ENCODE data around the gene ANKRD37.

The ANKRD37 gene, protein sequence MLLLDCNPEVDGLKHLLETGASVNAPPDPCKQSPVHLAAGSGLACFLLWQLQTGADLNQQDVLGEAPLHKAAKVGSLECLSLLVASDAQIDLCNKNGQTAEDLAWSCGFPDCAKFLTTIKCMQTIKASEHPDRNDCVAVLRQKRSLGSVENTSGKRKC

DNA sequence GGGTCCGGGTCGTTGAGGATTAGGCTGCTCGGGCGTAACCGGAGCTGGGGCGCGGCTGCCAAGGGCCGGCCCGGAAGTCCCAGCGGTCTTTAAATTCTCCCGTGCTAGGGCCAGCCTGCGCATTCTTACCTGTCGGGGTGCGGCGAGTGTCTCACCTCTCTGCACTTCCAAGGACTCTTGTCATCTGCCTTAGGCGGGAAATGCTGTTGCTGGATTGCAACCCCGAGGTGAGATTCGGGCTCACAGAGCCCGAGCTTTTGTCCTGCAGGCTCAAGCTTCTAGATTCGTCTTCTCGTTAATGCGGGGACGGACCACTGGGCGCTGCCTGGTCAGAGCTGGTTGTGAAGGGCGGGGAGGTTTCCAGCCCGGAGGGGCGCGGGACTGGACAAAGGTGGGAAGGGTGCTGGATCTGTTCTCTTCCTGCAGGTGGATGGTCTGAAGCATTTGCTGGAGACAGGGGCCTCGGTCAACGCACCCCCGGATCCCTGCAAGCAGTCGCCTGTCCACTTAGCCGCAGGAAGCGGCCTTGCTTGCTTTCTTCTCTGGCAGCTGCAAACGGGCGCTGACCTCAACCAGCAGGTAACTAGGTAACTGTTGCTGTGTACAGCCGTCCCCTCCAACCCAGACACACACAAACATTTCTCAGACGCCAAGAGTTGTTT lies at the start of gene ANKRD37:
Gene ANKRD37 (plus strand): TSS at position 118 of the 662 bp plus-strand sequence. CDS start 83 bp downstream, at position 201.
- peak within 1 kb of the TSS; percentile 93 for H3K27ac ChIP-seq
- TF ChIP-seq ZFX (IDR thresholded peaks at IDR 0.05; ENCODE audit: borderline replicate concordance) = no peak
- TF ChIP-seq, protein P1, sequence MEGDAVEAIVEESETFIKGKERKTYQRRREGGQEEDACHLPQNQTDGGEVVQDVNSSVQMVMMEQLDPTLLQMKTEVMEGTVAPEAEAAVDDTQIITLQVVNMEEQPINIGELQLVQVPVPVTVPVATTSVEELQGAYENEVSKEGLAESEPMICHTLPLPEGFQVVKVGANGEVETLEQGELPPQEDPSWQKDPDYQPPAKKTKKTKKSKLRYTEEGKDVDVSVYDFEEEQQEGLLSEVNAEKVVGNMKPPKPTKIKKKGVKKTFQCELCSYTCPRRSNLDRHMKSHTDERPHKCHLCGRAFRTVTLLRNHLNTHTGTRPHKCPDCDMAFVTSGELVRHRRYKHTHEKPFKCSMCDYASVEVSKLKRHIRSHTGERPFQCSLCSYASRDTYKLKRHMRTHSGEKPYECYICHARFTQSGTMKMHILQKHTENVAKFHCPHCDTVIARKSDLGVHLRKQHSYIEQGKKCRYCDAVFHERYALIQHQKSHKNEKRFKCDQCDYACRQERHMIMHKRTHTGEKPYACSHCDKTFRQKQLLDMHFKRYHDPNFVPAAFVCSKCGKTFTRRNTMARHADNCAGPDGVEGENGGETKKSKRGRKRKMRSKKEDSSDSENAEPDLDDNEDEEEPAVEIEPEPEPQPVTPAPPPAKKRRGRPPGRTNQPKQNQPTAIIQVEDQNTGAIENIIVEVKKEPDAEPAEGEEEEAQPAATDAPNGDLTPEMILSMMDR (IDR thresholded peaks at IDR 0.05) = no peak

DNA sequence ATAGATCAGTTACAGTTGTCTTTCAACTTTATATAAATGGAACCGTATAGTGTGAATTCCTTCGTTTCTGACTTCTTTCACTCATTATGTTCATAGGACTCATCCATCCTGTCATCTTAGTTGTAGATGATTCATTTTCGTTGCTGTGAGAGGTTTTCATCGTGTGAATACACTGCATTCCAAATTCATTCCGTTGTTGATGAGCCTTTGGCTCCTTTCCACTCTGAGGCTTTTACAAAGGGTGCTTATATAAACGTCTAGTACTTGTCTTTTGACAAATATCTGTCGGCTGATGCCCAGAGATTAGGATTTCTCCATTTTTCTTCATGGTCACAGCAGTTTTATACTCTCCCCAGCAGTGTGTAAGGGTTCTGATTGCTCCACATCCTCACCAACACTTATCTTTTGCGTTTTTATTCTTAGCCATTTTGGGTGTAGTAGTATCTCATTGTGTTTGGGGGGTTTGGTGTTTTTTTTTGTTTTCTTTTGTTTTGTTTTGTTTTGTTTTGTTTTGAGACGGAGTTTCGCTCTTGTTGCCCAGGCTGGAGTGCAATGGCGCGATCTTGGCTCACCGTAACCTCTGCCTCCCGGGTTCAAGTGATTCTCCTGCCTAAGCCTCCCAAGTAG lies 49.6 kb upstream of the ANKRD37 start:
- TF ChIP-seq ZFX (IDR thresholded peaks at IDR 0.05; ENCODE audit: borderline replicate concordance) = no peak
- TF ChIP-seq, protein P1 (IDR thresholded peaks at IDR 0.05) = no peak
- H3K27ac ChIP-seq = no peak overlapping the region

DNA sequence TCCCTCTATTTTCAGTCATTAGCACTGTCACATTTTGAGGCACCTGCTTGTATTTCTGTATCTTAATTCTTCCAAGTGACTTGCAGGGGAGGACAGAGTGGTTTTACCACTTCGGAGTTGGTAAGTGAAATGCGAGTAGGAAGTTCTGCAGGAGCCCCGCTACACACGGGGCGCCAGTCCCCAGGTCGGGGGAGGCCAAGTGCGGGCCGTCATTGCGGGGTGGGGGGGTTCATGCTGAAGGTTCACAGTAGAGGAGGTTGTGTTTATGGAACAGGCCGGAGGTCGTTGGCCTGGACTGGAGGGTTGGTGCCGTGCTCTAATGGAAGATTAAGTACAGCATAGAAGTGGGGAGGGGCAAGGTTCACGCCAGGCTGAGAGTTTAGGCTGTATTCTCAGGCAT lies 45.0 kb upstream of the ANKRD37 start:
- H3K27ac ChIP-seq = no peak overlapping the region
- TF ChIP-seq, protein P1 (IDR thresholded peaks at IDR 0.05) = no peak
- TF ChIP-seq ZFX (IDR thresholded peaks at IDR 0.05; ENCODE audit: borderline replicate concordance) = no peak

DNA sequence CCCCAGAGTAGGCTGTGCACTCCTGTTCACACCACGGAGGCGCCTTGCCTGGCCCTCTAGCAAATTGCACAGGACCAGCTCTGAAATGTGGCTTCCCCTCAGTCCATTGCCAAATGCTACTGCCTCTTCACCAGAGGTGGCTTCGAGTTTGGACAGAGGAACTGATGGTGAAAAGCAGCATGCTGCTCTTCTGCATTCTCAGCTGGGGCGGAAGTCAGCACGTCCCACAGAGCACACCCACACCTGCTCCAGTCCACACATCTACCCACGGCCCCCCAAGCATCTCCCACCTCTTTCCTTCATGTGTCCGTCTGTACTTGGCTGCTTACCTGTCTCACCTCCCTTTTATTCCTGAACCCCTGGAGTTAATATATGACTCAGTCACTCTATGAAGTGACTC lies 44.4 kb upstream of the ANKRD37 start:
- TF ChIP-seq, protein P1 (IDR thresholded peaks at IDR 0.05) = no peak
- no peak for TF ChIP-seq ZFX (IDR thresholded peaks at IDR 0.05; ENCODE audit: borderline replicate concordance)

DNA sequence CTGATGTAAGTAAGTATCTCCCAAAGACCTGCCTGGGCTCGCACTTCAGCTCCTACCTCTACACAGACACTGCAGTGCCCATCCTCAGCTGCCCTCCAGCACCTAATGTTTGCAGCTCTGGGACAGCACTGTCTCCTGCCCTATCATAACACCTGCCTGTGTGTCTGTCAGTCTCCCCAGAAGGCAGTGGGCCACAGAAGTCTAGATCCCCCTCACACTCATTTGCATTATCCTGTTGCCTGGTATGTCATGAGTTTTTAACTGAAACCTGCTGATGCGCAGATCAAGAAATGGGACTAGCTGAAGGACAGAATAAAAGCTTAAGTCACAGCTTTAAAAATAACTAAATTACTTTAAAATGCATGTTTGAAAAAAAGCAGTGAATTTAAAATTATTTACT lies 43.9 kb upstream of the ANKRD37 start:
- no peak overlapping the region for H3K27ac ChIP-seq
- TF ChIP-seq ZFX (IDR thresholded peaks at IDR 0.05; ENCODE audit: borderline replicate concordance) = no peak
- TF ChIP-seq, protein P1 (IDR thresholded peaks at IDR 0.05) = no peak

More for the DNA sequence above, 44.4 kb upstream of the ANKRD37 start:
- H3K27ac ChIP-seq = no peak overlapping the region

DNA sequence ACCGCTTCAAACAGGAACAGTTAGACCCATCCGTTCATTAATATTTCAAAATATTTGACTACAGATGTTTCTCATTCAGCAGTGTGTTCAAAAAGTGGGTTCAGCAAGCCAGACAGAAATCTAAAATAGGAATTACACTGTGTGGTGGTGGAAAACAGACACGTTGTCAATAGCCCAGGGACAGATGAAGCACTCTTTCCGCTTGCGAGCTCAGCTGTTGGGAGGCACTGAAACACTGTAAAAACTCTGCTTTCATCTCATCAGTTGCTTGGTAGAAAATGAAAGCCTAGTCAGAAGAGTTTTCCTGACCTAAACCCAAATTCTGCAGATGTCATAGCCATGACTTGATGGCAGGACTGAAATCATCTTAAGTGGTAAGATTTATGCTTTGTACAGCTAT lies 39.4 kb upstream of the ANKRD37 start:
- TF ChIP-seq, protein P1 (IDR thresholded peaks at IDR 0.05) = no peak
- TF ChIP-seq ZFX (IDR thresholded peaks at IDR 0.05; ENCODE audit: borderline replicate concordance) = no peak
- no peak overlapping the region for H3K27ac ChIP-seq

Data from 22Rv1 (cell line).